ENCODE measurements around the gene SHISA9.

The SHISA9 gene

GRCh38 chr16:13136901-13137300 is 235.5 kb downstream of the SHISA9 start:
- no peak for DNase-seq

DNA sequence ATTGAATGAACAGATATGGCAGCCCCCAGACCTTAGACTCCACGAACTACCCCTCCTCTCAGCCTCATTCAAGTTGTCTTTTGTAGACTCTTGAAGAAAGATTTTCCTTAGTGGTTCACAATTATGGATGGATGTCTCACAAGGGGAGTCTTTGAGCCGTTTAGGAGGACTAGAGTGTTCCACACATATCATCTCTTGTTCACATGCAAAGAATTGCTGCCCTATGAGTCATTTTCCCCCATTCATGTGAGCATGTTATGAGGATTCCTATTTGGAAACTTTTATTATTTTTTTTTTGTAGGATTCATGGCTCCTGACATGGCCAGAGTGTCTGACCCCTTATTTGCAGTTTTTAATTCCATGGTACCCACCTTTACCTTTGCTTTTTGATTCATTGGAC is 237.1 kb downstream of the SHISA9 start:
- DNase-seq, result no peak

GRCh38 chr16:13139661-13140241 is 238.4 kb downstream of the SHISA9 start:
- DNase-seq, result no peak

DNA sequence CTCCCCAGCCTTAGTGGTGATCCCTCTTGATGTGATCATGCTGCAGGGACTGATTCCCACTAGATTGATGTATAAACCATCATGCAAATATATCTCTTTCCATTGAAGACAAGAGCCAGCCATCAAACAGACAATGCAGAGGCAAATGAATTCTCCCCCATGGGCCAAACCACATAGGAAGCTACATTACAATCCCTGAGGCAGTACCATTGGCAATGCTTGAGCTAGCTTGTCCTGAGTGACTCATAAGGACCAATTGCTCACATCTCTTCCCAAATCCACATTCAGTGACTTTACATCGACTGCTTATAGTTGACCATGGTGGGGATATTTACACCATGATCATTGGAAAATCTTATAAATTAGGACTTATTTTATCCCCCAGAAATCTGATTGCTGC is 242.2 kb downstream of the SHISA9 start:
- no peak for DNase-seq

DNA sequence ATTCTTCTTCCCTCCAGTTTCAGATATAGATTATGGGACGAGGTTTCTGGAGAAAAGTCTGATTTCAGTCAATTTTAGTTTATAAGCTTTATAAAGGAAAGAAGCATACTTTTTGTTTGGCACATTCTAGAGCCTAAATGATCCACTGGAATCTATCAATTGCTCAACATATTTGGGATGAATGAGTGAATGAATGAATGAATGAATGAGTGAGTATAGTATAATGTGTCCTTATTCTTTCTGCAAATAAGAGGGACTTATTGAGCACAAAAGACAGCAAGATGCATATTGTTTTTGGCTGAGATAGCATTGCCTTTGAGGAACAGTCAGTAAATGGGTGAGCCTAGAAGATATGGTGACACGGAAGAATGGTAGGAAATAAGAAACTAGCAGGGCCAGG is 245.4 kb downstream of the SHISA9 start:
- DNase-seq, result no peak

DNA sequence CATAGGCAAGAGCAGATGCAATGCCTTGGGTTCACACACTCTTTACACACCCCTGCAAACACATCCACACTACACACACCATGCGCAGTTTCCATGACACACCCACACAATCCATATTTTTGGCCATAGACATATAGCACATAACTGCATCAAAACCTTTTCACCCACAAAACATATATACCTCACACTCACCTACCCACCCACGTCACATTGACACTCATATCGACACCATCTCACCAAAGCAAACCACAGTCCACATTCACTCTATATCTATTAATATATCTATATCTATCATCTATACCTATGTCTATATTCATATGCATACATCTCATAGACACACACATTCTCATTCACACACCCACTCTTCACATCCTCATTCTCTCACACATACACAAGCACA is 246.9 kb downstream of the SHISA9 start:
- DNase-seq, result no peak

DNA sequence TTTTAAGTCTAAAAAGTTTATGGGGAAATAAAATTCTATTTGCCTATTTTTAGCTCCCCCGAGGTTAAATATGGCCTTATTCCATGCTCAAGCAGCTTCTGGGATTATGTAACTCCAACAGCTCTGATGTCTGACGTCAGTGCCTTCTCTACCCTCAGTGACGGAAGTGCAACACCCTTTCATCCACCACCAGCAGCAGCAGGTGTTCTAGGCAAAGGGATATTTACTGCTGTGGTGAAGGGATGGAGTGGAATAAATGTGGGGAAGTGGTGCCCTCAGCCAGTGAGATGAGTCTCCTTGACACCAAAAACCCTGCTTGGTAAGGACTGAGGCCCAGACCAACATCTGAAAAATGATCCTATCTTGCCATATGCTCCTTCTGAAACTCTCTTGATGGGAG is 247.4 kb downstream of the SHISA9 start:
- no peak for DNase-seq

DNA sequence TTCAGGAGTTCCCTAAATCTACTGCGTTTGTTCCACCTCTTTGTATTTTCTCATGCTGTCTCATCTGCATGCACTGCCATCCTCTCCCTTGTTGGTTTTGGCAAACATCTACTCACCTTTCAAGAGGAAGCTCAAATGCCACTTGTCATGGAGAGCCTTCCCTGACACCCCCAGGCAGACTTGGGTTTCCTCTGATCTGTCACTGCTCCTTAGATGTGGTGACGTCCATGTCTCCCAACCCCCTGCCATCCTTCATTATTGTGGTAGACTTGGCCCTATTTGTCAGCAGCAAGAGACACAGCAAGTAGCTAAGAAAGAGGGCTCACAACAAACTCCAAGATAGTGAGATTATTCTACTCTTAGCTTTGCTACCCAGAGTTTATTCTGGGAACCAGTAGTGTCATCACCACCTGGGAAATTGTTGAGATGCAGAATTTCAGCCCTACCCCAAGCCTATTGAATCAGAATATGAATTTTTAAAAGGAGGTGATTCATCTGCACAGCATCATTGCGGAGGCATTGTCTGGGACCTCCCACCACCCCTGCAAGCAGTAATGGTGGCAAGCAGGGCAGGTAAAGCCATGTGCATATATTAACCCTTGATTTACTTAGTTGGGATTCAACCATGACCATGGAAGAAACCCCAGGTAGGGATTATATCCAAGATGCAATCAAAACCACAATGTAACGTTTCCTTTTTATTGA is 248.9 kb downstream of the SHISA9 start:
- no peak for DNase-seq

GRCh38 chr16:13153696-13154095 is 252.3 kb downstream of the SHISA9 start:
- no peak for DNase-seq

- no peak for DNase-seq
These were observed 253.4 kb downstream of the SHISA9 start for GRCh38 chr16:13154799-13155198.

- no peak for DNase-seq
These were observed 254.0 kb downstream of the SHISA9 start for GRCh38 chr16:13155377-13155776.

GRCh38 chr16:13155780-13156179 is 254.4 kb downstream of the SHISA9 start:
- DNase-seq, result no peak

- no peak for DNase-seq
These were observed 255.7 kb downstream of the SHISA9 start for GRCh38 chr16:13157082-13157481.

- no peak for DNase-seq
These were observed 257.0 kb downstream of the SHISA9 start for GRCh38 chr16:13158427-13158826.

GRCh38 chr16:13165024-13165423 is 263.6 kb downstream of the SHISA9 start:
- DNase-seq, result no peak

GRCh38 chr16:13168091-13168572 is 266.7 kb downstream of the SHISA9 start:
- no peak for DNase-seq

- DNase-seq, result no peak
These were observed 269.9 kb downstream of the SHISA9 start for GRCh38 chr16:13171313-13171712.

GRCh38 chr16:13176711-13177110 is 275.3 kb downstream of the SHISA9 start:
- DNase-seq, result no peak

DNA sequence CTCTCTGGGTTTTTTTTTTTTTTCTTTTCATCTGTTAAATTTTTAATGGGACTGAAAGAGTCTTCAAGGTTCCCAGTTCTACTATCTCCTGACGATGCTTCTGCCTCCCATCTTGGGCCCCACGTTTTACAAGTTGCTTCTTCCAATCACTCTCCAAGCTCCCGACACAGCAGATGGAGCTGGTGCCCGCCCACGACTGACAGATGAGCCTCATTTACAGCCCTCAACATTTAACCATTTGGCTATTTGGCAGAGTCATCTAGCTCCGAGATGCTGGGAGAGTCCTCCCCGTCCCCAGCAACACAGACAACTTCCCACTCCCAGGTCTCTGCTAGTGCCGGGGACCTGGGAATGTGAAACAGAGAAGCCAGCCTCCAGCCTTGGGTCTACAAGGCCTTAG is 276.9 kb downstream of the SHISA9 start:
- no peak for DNase-seq

- DNase-seq, result no peak
These were observed 280.0 kb downstream of the SHISA9 start for GRCh38 chr16:13181432-13181831.

DNA sequence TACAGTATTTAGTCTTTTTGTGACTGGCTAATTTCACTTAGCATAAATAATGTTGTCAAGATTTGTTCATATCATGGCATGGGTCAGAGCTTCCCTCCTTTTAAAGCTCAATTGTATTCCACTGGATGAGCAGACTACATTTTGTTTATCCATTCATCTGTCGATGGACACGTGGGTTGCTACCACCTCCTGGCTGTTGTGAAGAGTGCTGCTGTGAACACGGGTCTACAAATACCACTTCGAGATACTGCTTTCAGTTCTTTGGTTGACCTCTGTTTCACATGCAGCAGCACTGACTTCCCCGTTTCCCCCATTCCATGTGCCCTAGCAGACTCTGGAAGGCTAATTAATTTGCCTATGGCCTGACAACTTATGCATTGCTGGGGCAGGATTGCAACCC is 285.4 kb downstream of the SHISA9 start:
- no peak for DNase-seq

- DNase-seq, result no peak
These were observed 287.9 kb downstream of the SHISA9 start for GRCh38 chr16:13189250-13189649.

- no peak for DNase-seq
These were observed 292.3 kb downstream of the SHISA9 start for GRCh38 chr16:13193721-13194120.

GRCh38 chr16:13194766-13195165 is 293.4 kb downstream of the SHISA9 start:
- DNase-seq, result no peak

DNA sequence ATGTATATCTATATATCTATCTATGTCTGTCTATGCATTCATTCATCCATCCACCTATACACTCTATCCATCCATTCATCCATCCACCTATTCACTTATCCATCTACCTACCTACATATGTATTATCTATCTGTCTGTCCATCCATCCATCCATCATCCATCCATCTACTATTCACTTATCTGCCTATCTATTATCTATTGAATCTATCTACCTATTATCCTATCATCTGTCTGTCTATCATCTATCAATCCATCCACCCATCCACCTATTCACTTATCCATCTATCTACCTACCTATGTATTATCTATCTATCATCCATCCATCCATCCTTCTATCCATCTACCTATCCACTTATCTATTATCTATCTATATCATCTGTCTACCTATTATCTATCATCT is 302.3 kb downstream of the SHISA9 start:
- DNase-seq, result no peak

Data from stimulated activated CD4-positive, alpha-beta T cell treated with anti-CD3 and anti-CD28 coated beads, Interleukin-2, amount 100 ng/mL, for 24 hours (primary cell).